Vagina (tissue), 2 donors: ENCODE results near the gene FGA.

Experiments
- CTCF ChIP-seq, 3 experiments: fragments of 450-650 bp in 2 of 3; fragments of 200-600 bp in 1 of 3; sonication (generic) in 1 of 3; IDR thresholded peaks; one replicate each; pipeline ENCODE4 v1.5.1; 2017 to 2019; ENCODE audit warnings: antibody characterized with exemption in 3 of 3, mild to moderate bottlenecking in 2 of 3, moderate library complexity in 2 of 3
- POLR2AphosphoS5 ChIP-seq, 2 donors: sonication (generic); formaldehyde crosslinking; IDR thresholded peaks; one replicate each; pipeline ENCODE4 v1.9.0; 2017; ENCODE audit warnings: antibody characterized with exemption in 2 of 2, mild to moderate bottlenecking in 2 of 2, low read depth in 1 of 2; ENCODE audit not compliant: insufficient read depth in 1 of 2

GRCh38 chr4:154562697-154563254 lies 27.8 kb downstream of the FGA start, which contains the start of gene FGB:
- no peak for TF ChIP-seq POLR2AphosphoS5 (IDR thresholded peaks at IDR 0.05; ENCODE audit: insufficient read depth in 1 of 2, low read depth in 1 of 2)
- TF ChIP-seq CTCF (IDR thresholded peaks at IDR 0.05), result no peak
